Esophagus squamous epithelium (tissue), 4 donors: Measurements from ENCODE around the gene ANXA7.
"Not testable (repeated sequence)": the region's sequence is repeated elsewhere in the genome, so short reads cannot be mapped to it uniquely, and the experiment has no call there.

Experiments used
- POLR2A ChIP-seq, 4 donors: fragments of 450-650 bp; IDR thresholded peaks; one replicate each; pipeline ENCODE4 v1.6.1; 2017; ENCODE audit warnings: antibody characterized with exemption in 4 of 4, mild to moderate bottlenecking in 4 of 4, moderate library complexity in 3 of 4
- TF ChIP-seq, protein P1 (sequence below), 6 experiments: fragments of 450-650 bp in 4 of 6; fragments of 200-600 bp in 2 of 6; sonication (generic) in 2 of 6; IDR thresholded peaks; one replicate each; pipeline ENCODE4 v1.5.1; 2016 to 2019; ENCODE audit warnings: antibody characterized with exemption in 6 of 6, mild to moderate bottlenecking in 4 of 6, moderate library complexity in 4 of 6

DNA sequence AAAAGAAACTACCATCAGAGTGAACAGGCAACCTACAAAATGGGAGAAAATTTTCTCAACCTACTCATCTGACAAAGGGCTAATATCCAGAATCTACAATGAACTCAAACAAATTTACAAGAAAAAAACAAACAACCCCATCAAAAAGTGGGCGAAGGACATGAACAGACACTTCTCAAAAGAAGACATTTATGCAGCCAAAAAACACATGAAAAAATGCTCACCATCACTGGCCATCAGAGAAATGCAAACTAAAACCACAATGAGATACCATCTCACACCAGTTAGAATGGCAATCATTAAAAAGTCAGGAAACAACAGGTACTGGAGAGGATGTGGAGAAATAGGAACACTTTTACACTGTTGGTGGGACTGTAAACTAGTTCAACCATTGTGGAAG is 85.3 kb downstream of the ANXA7 start:
- not testable (repeated sequence) for TF ChIP-seq POLR2A (IDR thresholded peaks at IDR 0.05)
- TF ChIP-seq, protein P1, sequence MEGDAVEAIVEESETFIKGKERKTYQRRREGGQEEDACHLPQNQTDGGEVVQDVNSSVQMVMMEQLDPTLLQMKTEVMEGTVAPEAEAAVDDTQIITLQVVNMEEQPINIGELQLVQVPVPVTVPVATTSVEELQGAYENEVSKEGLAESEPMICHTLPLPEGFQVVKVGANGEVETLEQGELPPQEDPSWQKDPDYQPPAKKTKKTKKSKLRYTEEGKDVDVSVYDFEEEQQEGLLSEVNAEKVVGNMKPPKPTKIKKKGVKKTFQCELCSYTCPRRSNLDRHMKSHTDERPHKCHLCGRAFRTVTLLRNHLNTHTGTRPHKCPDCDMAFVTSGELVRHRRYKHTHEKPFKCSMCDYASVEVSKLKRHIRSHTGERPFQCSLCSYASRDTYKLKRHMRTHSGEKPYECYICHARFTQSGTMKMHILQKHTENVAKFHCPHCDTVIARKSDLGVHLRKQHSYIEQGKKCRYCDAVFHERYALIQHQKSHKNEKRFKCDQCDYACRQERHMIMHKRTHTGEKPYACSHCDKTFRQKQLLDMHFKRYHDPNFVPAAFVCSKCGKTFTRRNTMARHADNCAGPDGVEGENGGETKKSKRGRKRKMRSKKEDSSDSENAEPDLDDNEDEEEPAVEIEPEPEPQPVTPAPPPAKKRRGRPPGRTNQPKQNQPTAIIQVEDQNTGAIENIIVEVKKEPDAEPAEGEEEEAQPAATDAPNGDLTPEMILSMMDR (IDR thresholded peaks at IDR 0.05), result not testable (repeated sequence)
